Activated CD8-positive, alpha-beta memory T cell treated with anti-CD3 and anti-CD28 coated beads for 36 hours (primary cell): ENCODE data around the gene KCNMA1. TPM values are rescaled to one million over a fixed set of nuclear protein-coding genes. Genes with fewer than 3 reads are reported as not detected.

Experiments
- CTCF ChIA-PET: fragments of 350-600 bp; sonication (Branson Sonifier 250); formaldehyde crosslinking; loops from one replicate; lab custom pipeline; 2021; ENCODE audit warnings: antibody characterized with exemption; lab: Charles Lee
- POLR2A ChIA-PET: fragments of 350-600 bp; sonication (Branson Sonifier 250); formaldehyde crosslinking; loops from one replicate; lab custom pipeline; 2021; ENCODE audit warnings: antibody characterized with exemption; lab: Charles Lee
- total RNA-seq, 2 experiments: library from RNA; stranded (reverse); gene quantifications; one replicate each; pipeline ENCODE4 v1.2.3, GENCODE V29; 2021

Gene KCNMA1
- total RNA-seq, 2 experiments from 2014 or later = not detected

- CTCF ChIA-PET = no interaction called here
- POLR2A ChIA-PET = no interaction called here
These were observed 480.2 kb downstream of the KCNMA1 start for GRCh38 chr10:77157248-77158019.

- POLR2A ChIA-PET = no interaction called here
- CTCF ChIA-PET = no interaction called here
These were observed 481.2 kb downstream of the KCNMA1 start for GRCh38 chr10:77156406-77156879.

GRCh38 chr10:77152256-77152655 is 485.4 kb downstream of the KCNMA1 start:
- ChIA-PET CTCF (no interaction called here), POLR2A (no interaction called here)

- POLR2A ChIA-PET = no interaction called here
- CTCF ChIA-PET = no interaction called here
These were observed 486.2 kb downstream of the KCNMA1 start for GRCh38 chr10:77151408-77151807.

GRCh38 chr10:77149706-77150105 is 487.9 kb downstream of the KCNMA1 start:
- POLR2A ChIA-PET = no interaction called here
- CTCF ChIA-PET = no interaction called here

- ChIA-PET CTCF (no interaction called here), POLR2A (no interaction called here)
These were observed 488.6 kb downstream of the KCNMA1 start for GRCh38 chr10:77149001-77149400.

GRCh38 chr10:77147871-77148270 is 489.7 kb downstream of the KCNMA1 start:
- ChIA-PET CTCF (no interaction called here), POLR2A (no interaction called here)

- ChIA-PET CTCF (no interaction called here), POLR2A (no interaction called here)
These were observed 490.8 kb downstream of the KCNMA1 start for GRCh38 chr10:77146712-77147336.

- POLR2A ChIA-PET = no interaction called here
- CTCF ChIA-PET = no interaction called here
These were observed 493.0 kb downstream of the KCNMA1 start for GRCh38 chr10:77144656-77145055.

GRCh38 chr10:77139252-77140160 is 498.1 kb downstream of the KCNMA1 start:
- POLR2A ChIA-PET = no interaction called here
- CTCF ChIA-PET = no interaction called here

- ChIA-PET POLR2A (no interaction called here), CTCF (no interaction called here)
These were observed 499.1 kb downstream of the KCNMA1 start for GRCh38 chr10:77138541-77138940.

GRCh38 chr10:77135555-77135954 is 502.1 kb downstream of the KCNMA1 start:
- POLR2A ChIA-PET = no interaction called here
- CTCF ChIA-PET = no interaction called here

GRCh38 chr10:77131214-77131613 is 506.4 kb downstream of the KCNMA1 start:
- CTCF ChIA-PET = no interaction called here

GRCh38 chr10:77127243-77127642 is 510.4 kb downstream of the KCNMA1 start:
- CTCF ChIA-PET = no interaction called here

More at GRCh38 chr10:77131214-77131613, 506.4 kb downstream of the KCNMA1 start:
- POLR2A ChIA-PET = no interaction called here

GRCh38 chr10:77125231-77125630 is 512.4 kb downstream of the KCNMA1 start:
- ChIA-PET CTCF (no interaction called here), POLR2A (no interaction called here)

More at GRCh38 chr10:77127243-77127642, 510.4 kb downstream of the KCNMA1 start:
- POLR2A ChIA-PET = no interaction called here

- ChIA-PET CTCF (no interaction called here), POLR2A (no interaction called here)
These were observed 514.3 kb downstream of the KCNMA1 start for GRCh38 chr10:77123330-77123729.

GRCh38 chr10:77121829-77122228 is 515.8 kb downstream of the KCNMA1 start:
- POLR2A ChIA-PET = no interaction called here

GRCh38 chr10:77120666-77121376 is 516.8 kb downstream of the KCNMA1 start:
- ChIA-PET CTCF (no interaction called here), POLR2A (no interaction called here)

More at GRCh38 chr10:77121829-77122228, 515.8 kb downstream of the KCNMA1 start:
- CTCF ChIA-PET = no interaction called here

GRCh38 chr10:77120012-77120411 is 517.6 kb downstream of the KCNMA1 start:
- ChIA-PET CTCF (no interaction called here), POLR2A (no interaction called here)
